ENCODE data around the gene ITGB3.

ITGB3 gene

DNA sequence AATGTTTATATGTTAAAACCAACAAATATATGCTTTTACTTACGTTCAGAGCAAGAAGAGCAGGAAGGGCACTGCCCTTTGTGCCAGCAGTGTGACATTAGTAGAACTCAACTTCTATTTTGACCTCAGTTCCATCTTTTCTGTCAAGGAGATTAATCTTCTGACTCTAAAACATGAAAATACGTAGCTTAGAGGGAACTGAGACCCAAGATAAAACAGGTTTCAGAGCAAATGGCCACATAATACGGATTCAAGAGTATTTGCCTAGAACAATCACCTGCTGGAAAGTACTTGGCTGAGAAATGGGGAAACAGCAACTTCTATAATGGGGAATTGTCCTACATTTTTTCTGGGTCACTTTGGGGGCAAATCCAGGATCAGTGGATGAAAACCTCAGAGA is 22.3 kb upstream of the ITGB3 start:
- Histone ChIP-seq H4K20me1 (ENCODE audit: insufficient read depth, low read length) (no peaks in the 10 kb centered on the region), H3K4me3 (ENCODE audit: low read depth in 1 of 2, low read length in 2 of 2) (no peak overlapping the region), H3K9ac (ENCODE audit: low read depth, low read length) (no peak overlapping the region), H3K27ac (ENCODE audit: low read length) (no peak overlapping the region), H3K36me3 (ENCODE audit: insufficient read depth, low read length) (no peaks in the 10 kb centered on the region), H3K4me2 (ENCODE audit: insufficient read depth, low read length) (no peak overlapping the region), H3K4me1 (ENCODE audit: insufficient read depth, low read length) (peaks cover 15% of the 10 kb centered on the region), H3K79me2 (ENCODE audit: insufficient read depth, low read length) (no peaks in the 10 kb centered on the region), H3K9me3 (ENCODE audit: insufficient read depth, low read length, severe bottlenecking) (peaks cover 3% of the 10 kb centered on the region), H3K27me3 (ENCODE audit: insufficient read depth, low read length, poor library complexity) (peaks cover 4% of the 10 kb centered on the region), H2AFZ (ENCODE audit: low read depth, low read length) (no peak overlapping the region)
- DNase-seq (no peak), ATAC-seq (ENCODE audit: insufficient read depth, low read depth) (no peak)
- no peak for TF ChIP-seq EZH2 (IDR thresholded peaks at IDR 0.05; ENCODE audit: borderline replicate concordance, low read depth, low read length, severe bottlenecking)
- TF ChIP-seq, protein P1, sequence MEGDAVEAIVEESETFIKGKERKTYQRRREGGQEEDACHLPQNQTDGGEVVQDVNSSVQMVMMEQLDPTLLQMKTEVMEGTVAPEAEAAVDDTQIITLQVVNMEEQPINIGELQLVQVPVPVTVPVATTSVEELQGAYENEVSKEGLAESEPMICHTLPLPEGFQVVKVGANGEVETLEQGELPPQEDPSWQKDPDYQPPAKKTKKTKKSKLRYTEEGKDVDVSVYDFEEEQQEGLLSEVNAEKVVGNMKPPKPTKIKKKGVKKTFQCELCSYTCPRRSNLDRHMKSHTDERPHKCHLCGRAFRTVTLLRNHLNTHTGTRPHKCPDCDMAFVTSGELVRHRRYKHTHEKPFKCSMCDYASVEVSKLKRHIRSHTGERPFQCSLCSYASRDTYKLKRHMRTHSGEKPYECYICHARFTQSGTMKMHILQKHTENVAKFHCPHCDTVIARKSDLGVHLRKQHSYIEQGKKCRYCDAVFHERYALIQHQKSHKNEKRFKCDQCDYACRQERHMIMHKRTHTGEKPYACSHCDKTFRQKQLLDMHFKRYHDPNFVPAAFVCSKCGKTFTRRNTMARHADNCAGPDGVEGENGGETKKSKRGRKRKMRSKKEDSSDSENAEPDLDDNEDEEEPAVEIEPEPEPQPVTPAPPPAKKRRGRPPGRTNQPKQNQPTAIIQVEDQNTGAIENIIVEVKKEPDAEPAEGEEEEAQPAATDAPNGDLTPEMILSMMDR (IDR thresholded peaks at IDR 0.05; ENCODE audit: borderline replicate concordance, extremely low read depth, low read length, poor library complexity, severe bottlenecking), result no peak

DNA sequence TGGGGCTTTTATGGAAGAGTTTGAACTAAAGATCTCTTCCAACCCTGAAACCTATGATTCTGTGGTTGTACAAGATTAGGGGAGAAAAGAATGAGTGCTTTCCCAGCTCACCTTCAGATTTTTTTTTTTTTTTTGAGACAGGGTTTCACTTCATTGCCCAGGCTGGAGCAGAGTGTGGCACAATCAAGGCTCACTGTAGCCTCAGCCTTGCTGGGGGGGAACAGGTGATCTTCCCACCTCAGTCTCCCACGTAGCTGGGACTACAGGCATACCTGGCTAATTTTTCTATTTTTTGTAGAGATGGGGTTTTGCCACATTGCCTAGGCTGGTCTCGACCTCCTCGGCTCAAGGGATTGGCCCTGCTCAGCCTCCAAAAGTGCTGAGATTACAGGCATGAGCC is 21.8 kb upstream of the ITGB3 start:
- no peak overlapping the region for H3K27ac ChIP-seq (ENCODE audit: low read length)

DNA sequence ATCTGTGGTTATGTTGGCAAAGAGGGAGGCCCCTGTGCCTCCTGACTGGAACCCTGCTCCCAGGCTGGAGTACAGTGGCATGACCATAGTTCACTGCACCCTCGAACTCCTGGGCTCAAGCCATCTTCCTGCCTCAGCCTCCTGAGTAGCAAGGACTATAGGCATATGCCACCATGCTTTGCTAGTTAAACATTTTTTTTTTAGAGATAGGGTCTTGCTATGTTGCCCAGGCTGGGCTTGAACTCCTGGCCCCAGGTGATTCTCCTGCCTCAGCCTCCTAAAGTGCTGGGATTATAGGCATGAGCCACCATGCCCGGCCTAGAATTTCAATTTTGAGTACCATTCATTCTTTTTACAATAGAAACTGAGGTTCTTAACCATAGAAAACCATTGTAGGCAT is 21.2 kb upstream of the ITGB3 start:
- no peaks in the 10 kb centered on the region for H3K36me3 ChIP-seq (ENCODE audit: insufficient read depth, low read length)
- peaks cover 15% of the 10 kb centered on the region for H3K4me1 ChIP-seq (ENCODE audit: insufficient read depth, low read length)
- no peak overlapping the region for H3K9ac ChIP-seq (ENCODE audit: low read depth, low read length)
- DNase-seq (no peak), ATAC-seq (ENCODE audit: insufficient read depth, low read depth) (no peak)
- no peaks in the 10 kb centered on the region for H4K20me1 ChIP-seq (ENCODE audit: insufficient read depth, low read length)
- H3K27ac ChIP-seq (ENCODE audit: low read length), result no peak overlapping the region
- no peak for TF ChIP-seq EZH2 (IDR thresholded peaks at IDR 0.05; ENCODE audit: borderline replicate concordance, low read depth, low read length, severe bottlenecking)
- TF ChIP-seq, protein P1 (IDR thresholded peaks at IDR 0.05; ENCODE audit: borderline replicate concordance, extremely low read depth, low read length, poor library complexity, severe bottlenecking), result no peak
- no peak overlapping the region for H3K4me3 ChIP-seq (ENCODE audit: low read depth in 1 of 2, low read length in 2 of 2)
- H2AFZ ChIP-seq (ENCODE audit: low read depth, low read length), result no peak overlapping the region
- H3K9me3 ChIP-seq (ENCODE audit: insufficient read depth, low read length, severe bottlenecking), result peaks cover 12% of the 10 kb centered on the region
- peaks cover 4% of the 10 kb centered on the region for H3K27me3 ChIP-seq (ENCODE audit: insufficient read depth, low read length, poor library complexity)
- no peaks in the 10 kb centered on the region for H3K79me2 ChIP-seq (ENCODE audit: insufficient read depth, low read length)
- no peak overlapping the region for H3K4me2 ChIP-seq (ENCODE audit: insufficient read depth, low read length)

More for the DNA sequence above, 21.8 kb upstream of the ITGB3 start:
- H3K36me3 ChIP-seq (ENCODE audit: insufficient read depth, low read length), result no peaks in the 10 kb centered on the region
- no peak for TF ChIP-seq EZH2 (IDR thresholded peaks at IDR 0.05; ENCODE audit: borderline replicate concordance, low read depth, low read length, severe bottlenecking)
- TF ChIP-seq, protein P1 (IDR thresholded peaks at IDR 0.05; ENCODE audit: borderline replicate concordance, extremely low read depth, low read length, poor library complexity, severe bottlenecking), result no peak
- no peak overlapping the region for H3K4me3 ChIP-seq (ENCODE audit: low read depth in 1 of 2, low read length in 2 of 2)
- no peaks in the 10 kb centered on the region for H3K79me2 ChIP-seq (ENCODE audit: insufficient read depth, low read length)
- H3K9ac ChIP-seq (ENCODE audit: low read depth, low read length), result no peak overlapping the region
- H2AFZ ChIP-seq (ENCODE audit: low read depth, low read length), result no peak overlapping the region
- peaks cover 4% of the 10 kb centered on the region for H3K27me3 ChIP-seq (ENCODE audit: insufficient read depth, low read length, poor library complexity)
- no peaks in the 10 kb centered on the region for H4K20me1 ChIP-seq (ENCODE audit: insufficient read depth, low read length)
- peaks cover 6% of the 10 kb centered on the region for H3K9me3 ChIP-seq (ENCODE audit: insufficient read depth, low read length, severe bottlenecking)
- peaks cover 15% of the 10 kb centered on the region for H3K4me1 ChIP-seq (ENCODE audit: insufficient read depth, low read length)
- DNase-seq (no peak), ATAC-seq (ENCODE audit: insufficient read depth, low read depth) (no peak)
- no peak overlapping the region for H3K4me2 ChIP-seq (ENCODE audit: insufficient read depth, low read length)

DNA sequence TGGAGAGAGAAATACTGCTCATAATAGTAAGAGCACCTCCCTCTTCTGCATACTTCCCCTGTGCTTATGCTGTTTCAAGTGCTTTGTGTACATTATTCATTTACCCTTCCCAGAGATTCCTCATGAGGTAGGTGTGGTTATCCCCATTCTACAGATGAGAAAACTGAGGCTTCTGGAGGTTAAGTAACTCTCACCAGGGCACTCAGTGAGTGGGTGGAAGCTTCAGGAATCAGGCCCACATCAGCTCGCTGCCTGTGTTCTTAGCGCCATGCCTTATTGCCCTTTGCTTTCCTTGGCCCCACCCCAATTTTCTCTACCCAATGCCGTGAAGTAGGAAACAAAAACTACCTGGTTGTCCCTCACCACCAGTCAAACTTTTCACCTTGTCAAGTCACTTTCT is 18.1 kb upstream of the ITGB3 start:
- TF ChIP-seq, protein P1 (IDR thresholded peaks at IDR 0.05; ENCODE audit: borderline replicate concordance, extremely low read depth, low read length, poor library complexity, severe bottlenecking), result no peak
- no peak for TF ChIP-seq EZH2 (IDR thresholded peaks at IDR 0.05; ENCODE audit: borderline replicate concordance, low read depth, low read length, severe bottlenecking)
- Histone ChIP-seq H3K4me2 (ENCODE audit: insufficient read depth, low read length) (no peak overlapping the region), H2AFZ (ENCODE audit: low read depth, low read length) (no peak overlapping the region), H4K20me1 (ENCODE audit: insufficient read depth, low read length) (no peaks in the 10 kb centered on the region), H3K27ac (ENCODE audit: low read length) (no peak overlapping the region), H3K4me1 (ENCODE audit: insufficient read depth, low read length) (peaks cover 2% of the 10 kb centered on the region), H3K27me3 (ENCODE audit: insufficient read depth, low read length, poor library complexity) (peaks cover 2% of the 10 kb centered on the region), H3K36me3 (ENCODE audit: insufficient read depth, low read length) (no peaks in the 10 kb centered on the region), H3K9me3 (ENCODE audit: insufficient read depth, low read length, severe bottlenecking) (peaks cover 13% of the 10 kb centered on the region), H3K4me3 (ENCODE audit: low read depth in 1 of 2, low read length in 2 of 2) (no peak overlapping the region), H3K9ac (ENCODE audit: low read depth, low read length) (no peak overlapping the region), H3K79me2 (ENCODE audit: insufficient read depth, low read length) (no peaks in the 10 kb centered on the region)
- DNase-seq, result no peak
- no peak for ATAC-seq (ENCODE audit: insufficient read depth, low read depth)
